NCI-H82 treated with DMSO at 0.1 percent for 48 hours (cell line): ENCODE results near the gene DEFB125.
"Not testable (repeated sequence)": the region's sequence is repeated elsewhere in the genome, so short reads cannot be mapped to it uniquely, and the experiment has no call there.

Experiments
- DNase-seq: peaks from one replicate; lab custom pipeline; 2025; ENCODE audit not compliant: unreplicated experiment; lab: John Stamatoyannopoulos, UW

Gene DEFB125

GRCh38 chr20:87401-87800 lies at the start of gene DEFB125:
TSS of gene DEFB125 (plus strand) at chr20:87672. CDS start at chr20:87710, 38 bp downstream.
- no peak for DNase-seq

DNA sequence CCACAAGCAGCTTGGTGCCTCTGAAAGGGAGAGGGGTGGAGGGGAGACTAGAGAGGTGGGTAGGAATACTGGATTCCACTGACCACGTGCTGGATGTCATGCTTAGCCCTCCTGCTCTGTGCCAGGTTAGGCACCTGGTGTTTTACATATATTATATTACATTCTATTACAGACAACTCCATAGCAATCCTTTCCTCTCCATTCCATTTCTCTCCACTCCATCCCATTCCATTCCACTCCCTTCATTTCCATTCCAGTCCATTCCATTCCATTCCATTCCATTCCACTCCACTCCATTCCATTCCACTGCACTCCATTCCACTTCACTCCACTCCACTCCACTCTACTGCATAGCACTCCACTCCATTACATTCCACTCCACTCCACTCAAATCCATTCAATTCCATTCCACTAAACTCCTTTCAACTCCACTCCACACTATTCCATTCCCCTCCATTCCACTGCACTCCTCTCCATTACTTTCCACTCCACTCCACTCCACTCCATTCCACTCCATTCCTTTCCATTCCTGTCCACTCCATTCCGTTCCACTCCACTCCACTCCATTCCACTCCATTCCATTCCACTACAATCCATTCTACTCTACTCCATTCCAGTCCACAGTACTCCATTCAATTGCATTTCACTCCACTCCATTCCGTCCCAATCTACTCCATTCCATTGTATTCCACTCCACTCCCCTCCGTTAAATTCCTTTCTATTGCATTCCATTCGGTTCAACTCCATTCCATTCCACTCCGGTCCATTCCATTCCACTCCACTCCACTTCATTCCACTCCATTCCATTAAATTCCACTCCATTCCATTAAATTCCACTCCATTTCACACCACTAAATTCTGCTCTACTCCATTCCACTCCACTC lies 27.2 kb upstream of the DEFB125 start:
- DNase-seq, result no peak

DNA sequence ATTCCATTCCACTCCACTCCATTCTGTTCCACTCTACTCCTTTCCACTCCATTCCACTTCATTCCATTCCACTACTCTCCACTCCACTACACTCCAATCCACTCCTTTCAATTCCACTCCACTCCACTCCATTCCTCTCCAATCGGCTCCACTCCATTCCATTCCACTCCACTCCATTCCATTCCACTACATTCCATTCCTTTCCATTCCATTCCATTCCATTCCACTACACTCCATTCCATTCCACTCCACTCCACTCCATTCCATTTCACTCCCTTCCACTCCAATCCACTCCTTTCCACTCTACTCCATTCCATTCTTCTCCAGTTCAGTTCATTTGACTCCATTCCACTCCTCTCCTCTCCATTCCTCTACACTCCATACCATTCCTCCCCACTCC lies 26.2 kb upstream of the DEFB125 start:
- DNase-seq, result no peak

- DNase-seq, result no peak
These were observed 25.7 kb upstream of the DEFB125 start for GRCh38 chr20:61757-62156.

DNA sequence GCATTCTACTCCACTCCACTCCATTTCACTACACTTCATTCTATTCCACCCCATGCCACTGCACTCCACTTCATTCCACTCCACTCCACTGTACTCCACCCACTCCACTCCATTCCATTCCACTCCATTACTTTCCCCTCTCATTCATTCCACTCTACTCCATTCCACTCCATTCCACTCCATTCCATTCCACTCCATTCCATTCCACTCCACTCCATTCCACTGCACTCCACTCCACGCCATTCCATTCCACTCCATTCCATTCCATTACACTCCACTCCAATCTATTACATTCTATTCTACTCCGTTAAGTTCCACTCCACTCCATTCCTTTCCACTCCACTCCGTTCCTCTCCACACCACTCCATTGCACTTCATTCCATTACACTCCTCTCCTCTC lies 25.0 kb upstream of the DEFB125 start:
- no peak for DNase-seq

GRCh38 chr20:64026-64603 lies 23.4 kb upstream of the DEFB125 start:
- no peak for DNase-seq

DNA sequence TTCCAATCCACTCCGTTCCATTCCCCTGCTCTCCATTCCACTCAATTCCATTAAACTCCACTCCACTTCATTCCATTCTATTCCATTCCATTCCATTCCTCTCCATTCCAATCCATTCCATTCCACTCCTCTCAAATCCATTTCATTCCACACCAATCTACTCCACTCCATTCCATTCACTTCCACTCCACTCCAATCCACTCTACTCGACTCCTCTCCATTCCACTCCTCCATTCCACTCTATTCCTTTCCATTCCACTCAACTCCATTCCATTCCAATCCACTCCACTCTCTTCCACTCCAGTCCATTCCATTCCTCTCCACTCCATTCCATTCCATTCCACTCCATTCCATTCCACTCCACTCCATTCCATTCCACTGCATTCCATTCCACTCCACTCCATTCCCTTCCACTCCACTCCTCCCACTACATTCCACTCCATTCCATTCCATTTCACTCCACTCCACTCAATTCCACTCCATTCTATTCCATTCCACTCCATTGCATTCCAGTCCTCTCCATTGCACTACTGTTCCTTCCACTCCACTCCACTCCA lies 22.6 kb upstream of the DEFB125 start:
- no peak for DNase-seq

DNA sequence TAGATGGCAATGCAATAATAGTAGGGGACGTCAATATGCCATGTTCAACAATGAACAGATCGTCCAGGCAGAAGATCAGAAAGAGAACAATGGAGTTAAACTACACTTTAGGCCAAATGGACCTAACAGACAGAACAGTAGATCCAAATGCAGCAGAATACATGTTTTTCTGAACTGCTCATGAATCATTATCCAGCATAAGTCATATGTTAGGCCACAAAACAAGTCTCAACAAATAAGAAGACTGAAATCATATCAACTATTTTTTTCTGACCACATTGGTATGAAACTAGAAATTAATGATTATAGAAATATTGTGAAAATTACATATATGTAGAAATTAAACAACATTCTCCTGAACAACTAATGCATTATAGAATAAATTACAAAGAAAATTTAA lies 10.2 kb upstream of the DEFB125 start:
- DNase-seq, result no peak

GRCh38 chr20:78338-78737 lies 9.1 kb upstream of the DEFB125 start:
- DNase-seq, result no peak

DNA sequence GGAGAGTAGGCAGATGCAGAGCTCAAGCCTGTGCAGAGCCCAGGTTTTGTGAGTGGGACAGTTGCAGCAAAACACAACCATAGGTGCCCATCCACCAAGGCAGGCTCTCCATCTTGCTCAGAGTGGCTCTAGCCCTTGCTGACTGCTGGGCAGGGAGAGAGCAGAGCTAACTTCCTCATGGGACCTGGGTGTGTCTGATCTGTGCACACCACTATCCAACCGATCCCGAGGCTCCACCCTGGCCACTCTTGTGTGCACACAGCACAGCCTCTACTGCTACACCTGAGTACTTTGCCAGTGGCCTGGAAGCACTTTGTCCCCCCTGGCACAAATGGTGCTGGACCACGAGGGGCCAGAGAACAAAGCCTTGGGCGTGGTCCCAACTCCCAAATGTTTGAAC lies 7.9 kb upstream of the DEFB125 start:
- no peak for DNase-seq

- no peak for DNase-seq
These were observed 3.2 kb downstream of the DEFB125 start for GRCh38 chr20:90651-91050.

GRCh38 chr20:93641-94040 lies 6.2 kb downstream of the DEFB125 start:
- no peak for DNase-seq

- DNase-seq, result no peak
These were observed 7.7 kb downstream of the DEFB125 start for GRCh38 chr20:95215-95614.

DNA sequence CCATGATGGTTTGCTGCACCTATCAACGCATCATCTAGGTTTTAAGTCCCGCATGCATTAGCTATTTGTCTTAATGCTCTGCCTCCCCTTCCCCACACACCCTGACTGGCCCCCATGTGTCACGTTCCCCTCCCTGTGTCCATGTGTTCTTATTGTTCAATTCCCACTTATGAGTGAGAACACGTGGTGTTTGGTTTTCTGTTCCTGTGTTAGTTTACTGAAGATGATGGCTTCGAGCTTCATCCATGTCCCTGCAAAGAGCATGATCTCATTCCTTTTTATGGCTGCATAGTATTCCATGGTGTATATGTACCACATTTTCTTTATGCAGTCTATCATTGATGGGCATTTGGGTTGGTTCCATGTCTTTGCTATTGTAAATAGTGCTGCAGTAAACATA lies 10.2 kb downstream of the DEFB125 start:
- DNase-seq, result not testable (repeated sequence)

DNA sequence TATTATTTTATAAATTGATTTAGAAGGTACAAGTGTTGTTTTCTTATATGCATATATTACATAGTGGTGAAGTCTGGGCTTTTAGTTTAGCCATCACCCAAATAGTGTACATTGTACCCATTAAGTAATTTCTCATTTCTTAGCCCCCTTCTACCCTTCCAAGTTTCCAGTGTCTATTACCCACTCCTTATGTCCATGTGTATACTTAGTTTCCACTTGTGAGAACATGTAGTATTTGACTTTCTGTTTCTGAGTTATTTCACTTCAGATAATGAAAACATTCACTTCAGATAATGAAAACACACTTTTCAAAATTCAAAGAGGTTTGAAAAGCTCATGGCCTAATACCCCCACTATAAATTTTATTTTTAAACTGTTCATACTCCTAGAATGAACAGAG lies 14.5 kb downstream of the DEFB125 start:
- DNase-seq, result no peak

DNA sequence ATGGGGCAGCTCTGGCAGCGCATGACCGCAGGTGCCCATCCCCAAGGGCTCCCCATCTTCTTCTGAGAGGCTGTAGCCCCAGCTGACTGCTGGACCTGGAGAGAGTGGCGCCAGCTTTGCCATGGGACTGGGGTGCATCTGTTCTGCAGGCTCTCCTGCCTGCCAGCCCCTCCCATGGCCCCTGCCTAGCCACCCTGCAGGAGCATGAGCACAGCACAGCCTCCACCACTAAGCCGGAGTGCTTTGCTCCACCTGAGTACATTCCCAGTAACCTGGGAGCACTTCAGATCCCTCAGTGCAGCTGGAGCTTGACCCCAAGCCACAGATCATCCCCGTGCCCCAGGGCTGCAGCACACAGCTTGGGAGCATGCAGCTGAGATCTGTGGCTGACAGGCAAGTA lies 16.0 kb downstream of the DEFB125 start:
- DNase-seq, result no peak

DNA sequence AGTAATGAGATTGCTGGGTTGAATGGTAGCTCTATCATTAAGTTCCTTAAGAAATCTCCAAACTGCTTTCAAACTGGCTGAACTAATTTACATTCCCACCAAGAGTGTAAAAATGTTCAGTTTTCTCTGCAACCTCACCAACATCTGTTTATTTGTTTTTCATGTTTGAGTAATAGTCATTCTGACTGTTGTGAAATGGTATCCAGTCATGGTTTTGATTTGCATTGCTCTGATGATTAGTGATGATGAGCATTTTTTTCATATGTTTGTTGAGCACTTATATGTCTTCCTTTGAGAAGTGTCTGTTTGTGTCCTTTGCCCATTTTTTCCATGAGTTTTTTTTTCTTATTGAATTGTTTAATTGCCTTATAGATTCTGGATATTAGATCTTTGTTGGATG lies 24.9 kb downstream of the DEFB125 start:
- DNase-seq, result no peak

DNA sequence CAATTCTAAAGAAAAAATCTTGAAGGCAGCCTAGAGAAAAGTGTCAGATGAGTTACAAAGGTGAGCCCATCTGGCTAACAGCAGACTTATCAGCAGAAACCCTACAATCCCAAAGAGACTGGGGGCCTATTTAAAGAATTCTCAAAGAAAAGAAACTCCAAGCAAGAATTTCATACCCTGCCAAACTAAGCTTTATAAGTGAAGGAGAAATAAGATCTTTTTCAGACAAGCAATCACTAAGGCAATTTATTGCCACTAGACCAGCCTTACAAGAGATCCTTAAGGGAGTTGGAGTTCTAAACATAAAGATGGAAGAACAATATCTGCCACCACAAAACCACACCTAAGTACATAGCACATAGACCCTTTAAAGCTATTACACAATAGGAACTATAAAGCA lies 30.0 kb downstream of the DEFB125 start:
- no peak for DNase-seq

DNA sequence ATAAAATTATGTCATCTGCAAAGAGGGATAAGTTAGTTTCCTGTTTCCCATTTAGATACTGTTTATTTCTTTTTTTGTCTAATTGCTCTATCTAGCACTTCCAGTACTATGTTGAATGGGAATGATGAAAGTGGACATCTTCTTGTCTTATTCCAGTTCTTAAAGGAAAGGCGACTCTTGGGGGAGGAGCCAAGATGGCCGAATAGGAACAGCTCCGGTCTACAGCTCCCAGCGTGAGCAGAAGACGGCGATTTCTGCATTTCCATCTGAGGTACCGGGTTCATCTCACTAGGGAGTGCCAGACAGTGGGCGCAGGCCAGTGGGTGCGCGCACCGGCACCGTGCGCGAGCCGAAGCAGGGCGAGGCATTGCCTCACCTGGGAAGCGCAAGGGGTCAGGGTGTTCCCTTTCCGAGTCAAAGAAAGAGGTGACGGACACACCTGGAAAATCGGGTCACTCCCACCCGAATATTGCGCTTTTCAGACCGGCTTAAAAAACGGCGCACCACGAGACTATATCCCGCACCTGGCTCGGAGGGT lies 42.4 kb downstream of the DEFB125 start:
- not testable (repeated sequence) for DNase-seq

DNA sequence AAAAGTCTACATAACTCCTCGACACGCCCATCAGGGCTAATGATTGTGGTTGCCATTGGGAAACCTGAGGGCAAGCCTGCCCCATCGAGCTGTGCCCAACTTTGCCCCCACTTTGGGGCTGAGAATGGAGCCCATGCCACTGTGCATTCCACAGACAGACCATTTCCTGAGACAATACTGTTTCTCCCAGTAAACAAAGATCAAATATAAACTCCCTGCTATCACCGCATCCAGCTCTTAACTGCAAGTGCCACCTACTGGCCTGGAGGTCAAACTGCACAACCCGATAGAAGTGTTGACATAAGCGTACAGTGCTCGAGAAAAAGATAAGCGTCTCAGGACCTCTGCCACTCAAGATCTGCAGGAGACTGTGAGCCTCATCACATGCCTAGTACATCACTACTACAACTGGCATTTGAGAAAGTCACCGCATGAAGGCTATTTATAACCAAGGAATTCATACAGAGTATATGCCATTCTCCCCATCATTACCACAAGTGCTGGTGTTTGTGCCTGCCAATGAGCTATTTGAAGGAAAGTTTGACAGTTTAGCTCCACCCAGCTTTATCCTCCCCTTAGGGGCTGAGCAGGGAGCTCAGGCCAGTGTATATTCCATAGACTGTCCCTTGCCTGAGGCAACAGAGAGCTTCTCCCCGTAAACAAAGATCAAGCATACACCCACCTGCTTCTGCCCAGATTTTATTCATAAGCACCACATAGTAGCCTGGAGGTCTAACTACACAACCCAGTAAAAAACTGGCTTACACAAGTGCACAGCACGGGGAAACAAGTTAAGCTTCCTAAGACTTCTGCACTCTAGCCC lies 50.4 kb downstream of the DEFB125 start:
- no peak for DNase-seq

DNA sequence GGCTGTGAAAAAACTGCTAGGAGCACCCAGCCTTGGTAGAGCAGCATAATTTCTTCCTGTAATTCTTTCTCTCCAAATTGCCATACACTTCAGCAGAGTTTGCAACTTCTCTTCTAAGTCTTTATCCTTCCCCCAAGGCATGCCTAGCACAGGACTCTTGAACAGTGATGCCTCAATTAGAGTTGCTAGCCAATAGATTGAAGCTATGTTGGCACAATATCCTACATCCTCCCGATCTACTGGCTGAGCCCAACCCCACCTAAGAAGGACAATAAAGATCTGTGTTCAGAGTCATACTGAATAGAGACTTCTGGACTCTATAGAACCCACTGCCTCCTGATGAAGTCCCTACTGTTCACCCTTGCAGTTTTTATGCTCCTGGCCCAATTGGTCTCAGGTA lies 54.8 kb downstream of the DEFB125 start, which contains the start of gene DEFB126:
Gene DEFB126 (plus strand): TSS at position 301 of the 400 bp plus-strand sequence. CDS start 39 bp downstream, at position 340.
- DNase-seq, result no peak
